ENCODE data around the gene PFKL. TPM values are rescaled to one million over a fixed set of nuclear protein-coding genes. Genes with fewer than 3 reads are reported as not detected.
A peak's percentile ranks its signal among the peaks of the same experiment; 100 is the strongest.

PFKL gene
- total and polyA plus RNA-seq, 2 experiments from 2014 or later = 40.3 to 106 TPM

- Mint-ChIP-seq H3K36me3 (ENCODE audit: low read depth) (no peaks in the 10 kb centered on the region), H3K27ac (no peak overlapping the region), H3K9me3 (no peaks in the 10 kb centered on the region), H3K4me3 (no peak overlapping the region), H3K27me3 (ENCODE audit: insufficient read depth, low read depth, poor library complexity) (peaks cover 4% of the 10 kb centered on the region), H3K4me1 (peaks cover 4% of the 10 kb centered on the region; the same call in 2 of the 3 replicates)
- H3F3A ChIP-seq (replicated peaks; ENCODE audit: low read depth) = no peaks in the 10 kb centered on the region
- H3K27me3 ChIP-seq (ENCODE audit: insufficient read depth) = no peaks in the 10 kb centered on the region
- H3K4me2 ChIP-seq = no peak overlapping the region
- DNase-seq (ENCODE audit: low spot score) (peak; percentile 68), ATAC-seq (peak; percentile 83)
- no peaks in the 10 kb centered on the region for H4K20me1 ChIP-seq (replicated peaks; ENCODE audit: insufficient read depth)
- H3K79me2 ChIP-seq (replicated peaks; ENCODE audit: insufficient read depth) = no peaks in the 10 kb centered on the region
- H3K4me1 ChIP-seq (ENCODE audit: insufficient read depth) = no peaks in the 10 kb centered on the region; the same call in 1 of the 2 replicates
- H3K9me2 ChIP-seq (ENCODE audit: insufficient read depth) = no peaks in the 10 kb centered on the region
- TF ChIP-seq EZH2phosphoT487 (IDR thresholded peaks at IDR 0.05; ENCODE audit: unreplicated experiment) (no peak), CREB1 (CRISPR knock-in tag; IDR thresholded peaks at IDR 0.05; ENCODE audit: low read depth) (no peak), POLR2AphosphoS5 (IDR thresholded peaks at IDR 0.05; ENCODE audit: low read depth) (no peak), ZNF114 (CRISPR knock-in tag; IDR thresholded peaks at IDR 0.05) (no peak), NANOG (IDR thresholded peaks at IDR 0.05; ENCODE audit: borderline replicate concordance) (no peak), CTCF (conservative IDR thresholded peaks at IDR 0.05; ENCODE audit: low read depth in 2 of 2) (peak; percentile 50 to 54), ETS1 (IDR thresholded peaks at IDR 0.05) (no peak)
- no peak overlapping the region for H3K27ac ChIP-seq (ENCODE audit: low read depth)
- no peak overlapping the region for H3K4me3 ChIP-seq
- no peaks in the 10 kb centered on the region for H3K36me3 ChIP-seq (ENCODE audit: insufficient read depth)
- H2AFZ ChIP-seq = no peak overlapping the region
Measured at GRCh38 chr21:44267655-44268142, 32.2 kb upstream of the PFKL start.

- Mint-ChIP-seq H3K36me3 (ENCODE audit: low read depth) (no peaks in the 10 kb centered on the region), H3K27me3 (ENCODE audit: insufficient read depth, low read depth, poor library complexity) (peaks cover 3% of the 10 kb centered on the region), H3K4me3 (no peak overlapping the region), H3K27ac (no peak overlapping the region), H3K4me1 (no peaks in the 10 kb centered on the region), H3K9me3 (no peaks in the 10 kb centered on the region)
- H3F3A ChIP-seq (replicated peaks; ENCODE audit: low read depth) = no peaks in the 10 kb centered on the region
- H3K4me2 ChIP-seq = no peak overlapping the region
- H3K27me3 ChIP-seq (ENCODE audit: insufficient read depth) = no peaks in the 10 kb centered on the region
- H3K27ac ChIP-seq (ENCODE audit: low read depth) = no peak overlapping the region
- no peak for DNase-seq (ENCODE audit: low spot score)
- H3K36me3 ChIP-seq (ENCODE audit: insufficient read depth) = no peaks in the 10 kb centered on the region
- no peaks in the 10 kb centered on the region for H3K9me2 ChIP-seq (ENCODE audit: insufficient read depth)
- no peak overlapping the region for H3K4me3 ChIP-seq
- no peak for ATAC-seq
- H4K20me1 ChIP-seq (replicated peaks; ENCODE audit: insufficient read depth) = no peaks in the 10 kb centered on the region
- H3K4me1 ChIP-seq (ENCODE audit: insufficient read depth) = no peaks in the 10 kb centered on the region
- H3K79me2 ChIP-seq (replicated peaks; ENCODE audit: insufficient read depth) = no peaks in the 10 kb centered on the region
- H2AFZ ChIP-seq = no peak overlapping the region
- TF ChIP-seq POLR2AphosphoS5 (IDR thresholded peaks at IDR 0.05; ENCODE audit: low read depth) (no peak), ZNF331 (CRISPR knock-in tag; IDR thresholded peaks at IDR 0.05; ENCODE audit: low read depth) (no peak), CREB1 (CRISPR knock-in tag; IDR thresholded peaks at IDR 0.05; ENCODE audit: low read depth) (no peak), NANOG (IDR thresholded peaks at IDR 0.05; ENCODE audit: borderline replicate concordance) (no peak), JUNB (IDR thresholded peaks at IDR 0.05; ENCODE audit: unreplicated experiment) (no peak), CTCF (conservative IDR thresholded peaks at IDR 0.05; ENCODE audit: low read depth in 2 of 2) (no peak), STAT1 (IDR thresholded peaks at IDR 0.05; ENCODE audit: unreplicated experiment) (no peak), ETS1 (IDR thresholded peaks at IDR 0.05) (no peak)
Measured at GRCh38 chr21:44269090-44269489, 30.8 kb upstream of the PFKL start.
